SK-MEL-5 (cell line): ENCODE results near the gene PABPN1L. TPM values are rescaled to one million over a fixed set of nuclear protein-coding genes. Genes with fewer than 3 reads are reported as not detected.

Experiments used
- DNase-seq: peaks from one replicate; pipeline ENCODE4 v3.0.0-alpha.2; 2016; ENCODE audit warnings: low read depth, low spot score
- in situ Hi-C: cut with HindIII; loops from 2 replicates; pipeline ENCODE4 v1.10.0; 2016; ENCODE audit warnings: low sequenced_read_pairs, high pct_unique_total_duplicates, low pct_unique_long_range_greater_than_20kb
- total RNA-seq: library from RNA; depleted of rRNA; stranded (reverse); fragments of >200 nt; shearing (Covaris generic); gene quantifications from 2 replicates; pipeline ENCODE4 v1.2.3, GENCODE V29; 2014

Gene PABPN1L
- total RNA-seq, 1 experiment from 2014 or later = not detected

DNA sequence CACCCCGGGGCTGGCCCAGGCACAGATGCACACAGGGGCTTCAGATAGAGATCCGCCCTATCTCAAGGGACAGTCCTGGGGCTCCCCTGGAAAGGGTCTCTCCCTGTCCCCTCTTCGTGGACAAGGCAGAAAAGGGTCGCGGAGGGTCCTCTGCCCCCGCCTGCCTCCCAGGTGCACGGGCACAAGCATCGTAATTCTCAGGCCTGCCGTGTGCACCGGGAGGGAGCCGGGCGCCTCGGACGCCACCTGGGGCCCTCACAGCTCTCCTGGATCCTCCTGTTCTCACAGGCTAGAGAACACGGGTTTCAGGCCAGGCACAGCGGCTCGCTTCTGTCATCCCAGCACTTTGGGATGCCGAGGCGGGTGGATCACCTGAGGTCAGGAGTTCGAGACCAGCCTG, 11.9 kb upstream of the PABPN1L start:
- in situ Hi-C loops = no loop called here
- no peak for DNase-seq

DNA sequence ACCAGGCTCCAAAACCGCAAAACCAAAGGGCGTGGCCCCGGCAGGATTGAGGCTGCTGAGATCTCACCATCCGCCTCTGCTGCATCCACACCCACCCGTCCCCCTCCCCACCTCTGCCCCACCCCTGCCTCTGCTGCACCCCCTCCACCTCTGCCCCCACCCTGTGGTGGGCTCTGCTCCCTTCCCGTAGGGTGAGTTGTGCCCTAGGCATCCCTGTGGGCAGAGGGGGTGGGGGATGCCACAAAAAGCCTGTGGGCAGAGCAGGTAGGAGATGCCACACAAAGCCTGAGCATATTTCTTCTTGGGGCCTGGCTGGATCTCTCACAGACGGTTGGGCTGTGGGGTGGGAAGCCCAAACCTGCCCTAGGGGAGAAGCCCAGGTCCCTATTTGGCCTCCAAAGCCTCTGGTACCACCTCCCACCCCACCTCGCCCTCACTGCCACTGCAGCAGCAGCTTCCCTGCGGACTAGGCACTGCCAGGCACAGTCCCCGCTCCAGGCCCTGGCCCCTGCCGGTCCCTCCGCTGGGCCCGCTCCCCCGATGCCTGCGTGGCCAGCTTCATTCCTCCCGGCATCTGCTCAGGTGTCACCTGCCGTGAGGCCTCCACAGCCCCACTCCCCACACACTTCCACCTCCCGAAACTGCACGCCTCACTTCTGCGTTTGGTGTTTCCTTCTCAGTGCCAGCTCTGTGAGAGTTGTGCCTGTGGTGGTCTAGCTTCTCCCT, 11.3 kb upstream of the PABPN1L start:
- in situ Hi-C loops = no loop called here
- DNase-seq = no peak

DNA sequence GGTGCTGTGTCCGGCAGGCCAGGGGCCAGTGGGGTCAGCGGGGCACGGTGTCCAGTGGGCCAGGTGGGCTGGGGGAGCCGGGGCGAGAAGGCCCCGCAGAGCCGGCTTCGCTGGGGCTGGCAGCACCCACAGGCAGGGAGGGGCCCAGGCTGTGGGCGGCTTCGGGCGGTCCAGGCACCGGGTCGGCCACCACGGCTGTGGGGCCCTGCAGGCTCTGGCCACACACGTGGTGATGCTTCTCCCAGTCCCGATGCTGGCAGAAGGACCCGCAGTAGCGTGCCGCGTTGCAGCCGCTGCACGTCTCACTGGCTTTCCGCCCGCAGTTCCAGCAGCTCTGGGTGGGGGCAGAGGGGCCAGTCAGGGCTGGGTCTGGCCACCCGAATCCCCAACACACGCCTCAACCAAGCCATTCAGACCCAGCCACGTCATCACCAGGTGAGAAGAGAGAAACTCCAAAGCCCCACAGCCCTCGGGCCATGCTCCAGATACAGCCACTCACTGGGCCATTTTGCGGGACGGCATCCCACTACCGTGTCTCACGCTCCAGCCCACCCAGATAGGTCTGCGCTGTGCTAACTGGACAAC, 10.6 kb upstream of the PABPN1L start:
- in situ Hi-C loops = no loop called here

DNA sequence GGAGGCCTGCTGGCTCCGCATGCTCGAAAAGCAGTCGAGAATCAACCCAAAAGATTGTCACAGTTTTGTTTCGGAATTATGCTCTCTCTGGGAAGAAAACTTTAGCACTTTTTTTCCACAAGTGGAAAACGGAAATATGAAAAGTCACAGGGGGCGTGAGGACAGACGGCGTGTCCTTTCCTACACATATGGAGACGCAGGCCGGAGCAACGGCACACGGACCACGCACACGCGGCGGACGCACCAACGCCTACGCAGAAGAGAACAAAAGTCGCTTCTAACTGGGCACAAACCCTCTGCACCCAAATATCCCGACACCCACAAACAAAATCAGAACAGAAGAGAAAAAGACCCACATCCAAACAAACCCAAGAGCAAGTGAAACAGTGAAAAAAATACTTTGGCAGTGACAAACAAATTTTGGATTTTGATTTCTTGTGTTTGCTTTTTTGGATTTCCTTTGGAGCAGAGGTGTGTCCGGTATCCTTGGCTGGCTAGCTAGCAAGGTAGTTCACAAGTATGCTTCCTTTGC, 9.3 kb upstream of the PABPN1L start:
- no peak for DNase-seq
- in situ Hi-C loops = no loop called here

More for the DNA sequence above, 10.6 kb upstream of the PABPN1L start:
- no peak for DNase-seq

DNA sequence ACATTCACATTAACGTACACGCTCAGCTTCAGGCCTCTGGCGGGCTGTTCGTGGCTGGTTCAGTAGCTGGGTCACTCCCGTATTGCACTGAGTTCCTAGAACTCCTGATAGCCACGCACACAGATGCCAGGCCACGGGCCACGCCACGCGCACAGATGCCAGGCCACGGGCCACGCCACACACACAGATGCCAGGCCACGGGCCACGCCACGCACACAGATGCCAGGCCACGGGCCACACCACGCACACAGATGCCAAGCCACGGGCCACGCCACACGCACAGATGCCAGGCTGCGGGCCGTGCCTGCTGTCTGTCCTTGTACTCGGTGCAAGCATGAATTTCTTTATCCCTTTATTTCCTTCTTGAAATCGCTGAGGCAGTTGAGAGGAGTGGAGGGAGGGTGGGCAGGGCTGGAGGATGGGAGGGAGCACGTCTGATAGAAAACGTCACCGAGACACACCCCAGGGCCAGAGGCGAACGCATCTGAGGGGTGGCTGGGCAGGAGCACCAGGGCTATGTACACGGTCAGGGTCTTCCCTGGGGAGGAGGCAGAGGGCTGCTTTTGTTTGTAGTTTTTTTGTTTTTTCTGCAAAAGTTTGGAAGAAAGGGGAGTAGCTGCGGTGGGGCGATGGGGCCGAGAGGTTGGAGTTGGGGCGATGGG, 8.6 kb upstream of the PABPN1L start:
- no peak for DNase-seq
- in situ Hi-C loops = no loop called here

DNA sequence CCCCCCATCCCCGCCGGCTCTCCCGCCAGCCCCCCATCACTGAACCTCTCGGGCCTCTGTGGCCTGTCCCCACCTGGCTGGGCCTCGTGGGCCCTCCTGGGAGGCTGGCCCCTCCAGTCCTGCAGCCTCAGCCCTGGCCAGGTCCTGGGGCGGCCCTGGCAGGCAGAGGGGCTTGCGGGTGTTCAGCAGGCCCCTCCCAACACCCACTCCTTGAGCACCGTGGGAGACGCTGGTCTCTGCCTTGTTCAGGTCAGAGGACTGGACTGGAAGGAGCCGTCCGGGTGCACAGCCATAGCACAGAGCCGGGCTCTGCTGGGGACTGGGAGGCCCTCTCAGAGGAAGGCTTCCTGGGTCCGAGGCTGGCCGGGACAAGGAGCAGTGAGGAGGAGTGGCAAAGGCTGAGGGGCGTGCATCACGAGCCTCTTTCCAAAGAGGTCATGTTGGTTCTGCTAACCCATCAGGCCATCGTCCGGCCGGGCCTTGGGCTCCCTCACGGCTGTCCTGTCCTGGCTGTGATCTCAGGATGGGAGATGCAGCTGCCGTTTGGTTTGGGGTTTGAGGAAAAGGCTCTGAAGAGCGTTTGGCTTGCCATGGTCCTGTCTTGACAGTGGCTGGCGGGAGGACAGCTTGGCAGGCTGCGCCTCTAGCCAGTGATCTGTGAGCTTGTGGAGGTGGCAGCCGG, 6.3 kb upstream of the PABPN1L start:
- in situ Hi-C loops = no loop called here
- DNase-seq = no peak

DNA sequence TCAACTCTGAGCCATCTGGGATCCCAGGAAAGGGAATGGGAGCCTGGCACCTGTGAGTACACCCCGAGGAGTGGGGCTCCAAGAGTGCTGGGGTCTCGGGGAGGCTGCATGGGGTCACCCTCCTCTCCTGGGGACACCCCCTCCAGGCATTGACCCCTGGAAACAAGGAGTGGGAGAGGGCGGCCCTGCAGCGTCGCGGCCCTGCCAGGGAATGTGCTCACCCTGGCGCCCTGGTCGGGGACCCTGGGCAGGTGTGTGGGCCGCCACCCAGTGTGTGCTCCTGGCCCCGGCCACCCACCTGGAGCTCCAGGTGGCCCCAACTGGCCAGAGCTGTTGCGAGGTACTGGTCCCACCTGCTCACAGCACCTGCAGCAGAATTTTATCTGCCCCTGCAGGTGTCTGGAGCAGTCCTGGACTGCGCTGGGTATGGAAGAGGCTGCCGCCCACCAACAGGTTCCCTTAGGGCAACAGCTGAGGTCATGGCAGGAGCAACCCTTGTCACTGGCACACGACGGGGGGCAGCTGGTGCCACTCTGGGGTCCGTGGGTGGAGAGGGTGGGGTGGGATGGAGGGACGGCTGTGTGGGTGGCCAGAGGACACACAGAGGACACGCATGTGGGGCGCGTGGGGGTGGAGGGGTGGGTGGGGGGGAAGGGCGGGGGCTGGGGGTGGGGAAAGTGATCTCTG, 5.4 kb upstream of the PABPN1L start:
- no peak for DNase-seq
- in situ Hi-C loops = no loop called here

DNA sequence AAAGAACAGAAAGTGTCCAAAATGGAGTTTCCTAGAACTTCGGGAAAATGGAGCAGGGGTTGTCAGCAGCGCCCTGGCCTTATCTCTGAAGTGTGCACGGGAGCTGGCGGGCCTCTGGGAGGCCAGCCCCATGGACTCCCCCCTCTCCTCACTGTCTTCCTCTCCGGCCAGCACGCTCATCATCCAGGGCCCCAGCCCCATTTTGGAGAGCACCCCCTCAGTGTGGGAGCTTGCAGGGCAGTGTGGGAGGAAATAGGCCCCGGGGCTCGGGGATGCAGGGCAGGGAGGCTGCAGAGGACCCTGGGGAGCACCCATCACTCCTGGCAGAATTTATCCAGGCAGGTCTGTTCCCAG, 4.9 kb upstream of the PABPN1L start:
- no peak for DNase-seq
- in situ Hi-C loops = no loop called here

DNA sequence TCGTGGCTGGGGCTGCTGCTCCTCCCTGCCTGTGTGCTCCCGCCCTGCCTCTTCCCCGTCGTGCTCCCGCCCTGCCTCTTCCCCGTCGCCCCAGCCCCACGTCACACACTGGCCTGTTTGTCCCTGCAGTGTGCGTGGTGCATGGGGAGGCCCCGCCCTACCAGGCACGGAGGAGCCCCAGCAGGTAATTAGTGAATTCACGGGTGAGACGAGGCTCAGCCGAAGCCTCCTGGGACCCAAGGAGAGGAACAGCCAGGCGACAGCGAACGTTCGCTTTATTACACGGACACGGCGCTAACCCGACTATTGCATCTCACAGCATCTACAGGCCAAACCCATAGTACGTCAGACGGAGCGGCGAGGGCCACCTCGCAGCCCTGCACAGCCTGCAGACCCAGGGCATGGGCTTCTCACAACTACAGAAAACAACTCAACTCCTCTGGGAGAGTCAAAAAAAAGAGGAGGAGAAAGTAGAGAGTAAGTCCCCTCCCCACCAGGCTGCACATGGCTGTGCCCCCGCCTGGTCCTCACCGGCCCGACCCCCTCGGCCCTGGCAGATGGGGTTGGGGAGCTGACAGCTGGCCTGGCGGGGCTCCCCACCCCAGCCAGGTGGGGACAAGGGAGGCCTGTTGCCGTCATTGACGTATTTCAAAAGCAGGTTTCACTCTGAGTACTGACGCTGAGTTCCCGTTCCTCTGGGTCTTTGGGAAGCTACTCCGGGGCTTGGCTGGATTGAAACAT, 4.3 kb upstream of the PABPN1L start:
- DNase-seq = no peak
- in situ Hi-C loops = no loop called here

DNA sequence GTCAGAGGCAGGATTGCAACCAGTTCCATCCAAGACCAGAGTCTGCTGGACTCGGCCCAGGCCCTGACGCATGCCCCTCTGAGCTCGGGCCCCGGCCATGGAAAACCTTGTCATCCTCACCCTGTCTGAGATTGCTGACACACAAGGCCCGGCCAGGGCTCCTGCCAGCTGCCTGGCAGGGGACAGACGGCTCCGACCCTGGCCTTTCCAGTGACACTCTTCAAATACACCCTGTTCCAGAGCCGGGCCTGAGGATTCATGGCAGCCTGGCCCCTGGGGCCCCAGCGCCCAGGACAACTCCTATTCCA, 3.2 kb upstream of the PABPN1L start:
- no peak for DNase-seq
- in situ Hi-C loops = no loop called here

DNA sequence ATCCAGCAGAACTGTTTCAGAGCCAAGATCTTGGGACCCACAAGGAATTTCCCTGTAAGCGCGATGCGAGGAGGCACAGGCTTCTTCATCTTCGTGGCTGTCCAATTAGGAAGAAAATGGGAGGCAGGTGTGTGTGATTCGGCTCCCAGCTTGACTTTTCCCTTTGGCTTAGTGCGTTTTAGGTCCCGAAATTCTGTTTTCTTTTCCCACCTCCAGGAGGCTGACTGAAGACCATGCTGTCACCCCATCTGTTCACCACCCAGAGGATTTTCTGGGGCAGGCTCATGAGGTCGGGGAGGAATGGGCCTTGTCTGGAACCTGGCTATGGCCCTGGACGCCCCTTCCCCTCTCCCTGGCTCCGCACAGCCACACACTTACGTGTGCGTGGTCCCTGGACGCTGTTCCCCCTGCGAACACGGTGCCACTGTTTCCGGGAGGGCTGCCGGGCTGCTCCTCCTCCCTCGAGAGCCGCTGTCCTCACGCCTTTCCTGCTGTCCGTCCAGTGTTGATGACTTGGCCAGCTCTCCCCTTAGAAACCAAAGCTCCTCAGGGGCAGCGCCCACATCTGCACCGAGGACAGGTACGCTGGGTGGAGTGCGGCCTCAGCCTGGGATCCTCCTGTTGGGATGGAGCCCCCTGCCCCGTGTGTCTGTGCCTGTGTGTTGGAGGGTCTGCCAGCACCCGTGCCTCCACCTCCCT, 2.7 kb upstream of the PABPN1L start:
- no peak for DNase-seq
- in situ Hi-C loops = no loop called here

DNA sequence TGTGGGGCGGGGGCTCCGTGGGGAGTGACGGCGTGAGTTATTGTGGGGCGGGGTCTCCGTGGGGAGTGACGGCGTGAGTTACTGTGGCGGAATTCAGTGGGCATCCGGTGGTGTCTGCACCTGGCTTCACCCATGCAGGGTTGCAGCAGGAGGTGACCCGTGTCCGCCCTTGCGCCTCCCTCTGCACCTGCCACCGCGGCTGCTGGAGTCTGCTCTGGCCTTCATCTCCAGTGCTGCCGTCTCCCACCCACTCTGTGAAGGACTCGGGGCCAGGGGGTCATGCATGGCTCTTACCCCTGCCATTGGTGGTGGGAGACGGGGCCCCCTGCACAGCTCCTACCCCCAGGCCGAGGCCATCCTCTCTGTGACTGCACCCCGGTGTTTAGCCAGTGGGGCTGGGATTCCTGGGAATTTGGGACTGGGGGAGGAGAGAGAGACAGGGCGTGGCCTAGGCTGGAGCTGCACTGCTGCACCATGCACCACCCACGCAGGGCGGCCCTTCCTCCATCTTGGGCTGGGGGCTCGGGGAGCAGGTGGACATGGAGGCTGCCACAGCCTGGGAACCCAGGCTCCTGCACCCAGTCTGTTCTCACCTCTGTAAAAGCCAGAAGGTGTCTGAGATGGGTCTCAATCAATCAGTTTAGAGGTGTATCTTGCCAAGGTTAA, 1.3 kb upstream of the PABPN1L start:
- no peak for DNase-seq
- in situ Hi-C loops = no loop called here

DNA sequence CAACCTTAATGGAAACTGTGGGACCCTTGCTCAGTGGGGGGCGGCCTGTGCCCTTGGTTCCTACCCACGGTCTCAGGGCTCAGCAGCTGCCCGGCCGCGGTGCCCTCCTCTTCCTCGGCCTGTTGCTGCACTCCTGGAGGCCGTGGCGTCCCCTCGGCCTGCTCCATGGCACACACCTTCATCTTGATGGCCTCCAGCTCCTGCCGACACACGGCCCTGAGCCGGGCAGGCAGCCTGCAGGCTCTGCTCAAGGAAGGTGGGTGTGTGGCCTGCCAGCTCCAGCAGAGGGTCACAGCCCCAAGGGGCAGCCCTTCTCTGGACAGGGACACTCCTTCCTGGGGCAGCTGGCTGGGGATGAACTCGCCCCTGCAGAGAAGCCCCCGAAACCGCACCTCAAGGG, 718 bp downstream of the PABPN1L start:
- in situ Hi-C loops = no loop called here
- no peak for DNase-seq

DNA sequence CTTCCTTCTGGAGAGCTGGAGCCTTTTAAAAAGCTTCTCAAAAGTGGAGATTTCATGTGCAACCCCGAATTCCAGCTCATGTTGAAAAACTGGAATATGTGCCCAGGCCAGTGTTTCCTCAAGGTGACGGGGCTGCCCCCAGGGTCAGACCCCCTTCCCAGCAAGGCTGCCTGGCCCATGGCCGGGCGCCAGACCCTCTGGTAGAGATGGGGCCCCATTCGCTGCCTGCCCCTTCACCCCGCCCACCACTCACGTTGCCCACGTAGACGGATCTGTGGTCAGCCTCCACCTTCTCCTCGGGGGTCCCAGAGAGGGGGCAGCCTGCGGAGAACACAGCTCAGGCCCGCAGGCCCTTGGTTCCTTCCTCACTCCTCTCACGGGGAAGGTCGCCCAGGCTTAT, 1.1 kb downstream of the PABPN1L start:
- DNase-seq = no peak
- in situ Hi-C loops = no loop called here

DNA sequence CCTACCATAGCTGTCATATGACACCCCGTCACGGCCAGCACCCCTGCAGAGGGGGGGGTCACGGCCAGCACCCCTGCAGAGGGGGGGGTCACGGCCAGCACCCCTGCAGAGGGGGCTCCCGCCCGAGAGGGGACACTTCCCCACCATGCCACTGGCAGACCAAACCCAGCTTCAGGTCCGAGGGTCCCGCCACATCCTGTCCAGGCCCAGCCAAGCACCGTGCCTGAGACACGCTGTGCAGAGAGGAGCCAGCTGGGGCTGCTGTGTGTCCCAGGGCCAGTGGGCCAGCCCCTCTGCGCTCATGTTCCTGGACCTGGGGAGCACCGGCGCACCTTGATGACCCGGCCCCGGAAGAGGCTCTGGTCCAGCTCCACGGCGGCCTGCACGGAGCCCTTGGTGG, 1.9 kb downstream of the PABPN1L start:
- in situ Hi-C loops = no loop called here
- no peak for DNase-seq

DNA sequence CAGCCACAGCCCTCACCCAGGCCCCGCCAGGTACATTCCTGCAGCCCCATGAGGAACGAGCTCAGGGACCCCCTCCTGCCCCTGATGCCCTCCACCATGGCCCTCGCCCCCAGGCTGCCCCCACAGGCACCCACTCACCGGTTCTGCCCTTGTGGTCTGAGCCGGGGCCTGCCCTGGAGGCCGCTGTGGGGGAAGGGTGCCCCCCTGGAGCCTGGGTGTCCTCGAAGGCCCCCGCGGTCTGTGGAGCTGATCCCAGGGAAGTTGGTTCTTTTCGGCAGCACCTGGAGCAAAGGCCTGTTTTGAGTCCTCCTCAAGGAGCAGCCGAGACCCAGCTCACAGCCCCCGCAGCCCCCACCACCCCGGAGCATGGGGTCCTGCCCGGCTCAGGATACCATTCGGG, 2.4 kb downstream of the PABPN1L start:
- in situ Hi-C loops = no loop called here

More for the DNA sequence above, 2.4 kb downstream of the PABPN1L start:
- no peak for DNase-seq
